H9 (cell line): ENCODE results near the gene PCCA. TPM values are rescaled to one million over a fixed set of nuclear protein-coding genes. Genes with fewer than 3 reads are reported as not detected.

ENCODE experiments used
- DNase-seq: peaks from one replicate; pipeline ENCODE4 v3.0.0-alpha.2; 2017
- H2AFZ ChIP-seq: one replicate; pipeline ENCODE4 v1.6.1; 2013; ENCODE audit warnings: mild to moderate bottlenecking, low read length, control low read depth, moderate library complexity
- H2AK5ac ChIP-seq: 2 replicates; pipeline ENCODE4 v1.6.1; 2013; ENCODE audit warnings: low read length, control low read depth, mixed read lengths; ENCODE audit not compliant: insufficient read length
- H2BK120ac ChIP-seq: one replicate; pipeline ENCODE4 v1.6.1; 2013; ENCODE audit warnings: low read depth, mild to moderate bottlenecking, low read length, control low read depth, inconsistent platforms; ENCODE audit not compliant: poor library complexity, severe bottlenecking
- H2BK12ac ChIP-seq: 2 replicates; pipeline ENCODE4 v1.6.1; 2013; ENCODE audit warnings: low read length, control low read depth, mixed read lengths, low read depth; ENCODE audit not compliant: insufficient read length
- H2BK15ac ChIP-seq: 2 replicates; pipeline ENCODE4 v1.6.1; 2013; ENCODE audit warnings: low read depth, low read length, control low read depth
- H2BK20ac ChIP-seq: one replicate; pipeline ENCODE4 v1.6.1; 2013; ENCODE audit warnings: low read depth, mild to moderate bottlenecking, low read length, control low read depth, inconsistent platforms; ENCODE audit not compliant: poor library complexity, severe bottlenecking
- H2BK5ac ChIP-seq: 2 replicates; pipeline ENCODE4 v1.6.1; 2013; ENCODE audit warnings: low read length, control low read depth, mixed read lengths; ENCODE audit not compliant: insufficient read length
- H3K14ac ChIP-seq: 2 replicates; pipeline ENCODE4 v1.6.1; 2013; ENCODE audit warnings: low read length, control low read depth; ENCODE audit not compliant: insufficient read depth
- H3K18ac ChIP-seq: 2 replicates; pipeline ENCODE4 v1.6.1; 2013; ENCODE audit warnings: low read depth, mild to moderate bottlenecking, mixed read lengths, low read length, control low read depth; ENCODE audit not compliant: insufficient read length
- H3K23ac ChIP-seq: 2 replicates; pipeline ENCODE4 v1.6.1; 2013; ENCODE audit warnings: low read length, control low read depth, mixed read lengths, low read depth; ENCODE audit not compliant: insufficient read length
- H3K23me2 ChIP-seq: 2 replicates; pipeline ENCODE4 v1.6.1; 2013; ENCODE audit warnings: low read depth, mild to moderate bottlenecking, mixed read lengths, low read length, control low read depth; ENCODE audit not compliant: insufficient read length, poor library complexity, severe bottlenecking
- H3K27ac ChIP-seq: 2 replicates; pipeline ENCODE4 v1.5.1; 2013; ENCODE audit warnings: low read length, control low read depth, mixed read lengths, low read depth; ENCODE audit not compliant: insufficient read length
- H3K27me3 ChIP-seq: 2 replicates; pipeline ENCODE4 v1.6.1; 2013; ENCODE audit warnings: low read length, control low read depth, inconsistent platforms; ENCODE audit not compliant: insufficient read depth
- H3K4ac ChIP-seq: 2 replicates; pipeline ENCODE4 v1.6.1; 2013; ENCODE audit warnings: low read depth, mild to moderate bottlenecking, control low read depth, inconsistent platforms, low read length, moderate library complexity
- H3K4me1 ChIP-seq: 2 replicates; pipeline ENCODE4 v1.6.1; 2013; ENCODE audit warnings: low read length, control low read depth, inconsistent platforms; ENCODE audit not compliant: insufficient read depth
- H3K4me2 ChIP-seq: 2 replicates; pipeline ENCODE4 v1.6.1; 2013; ENCODE audit warnings: low read length, control low read depth, mixed read lengths; ENCODE audit not compliant: insufficient read length, insufficient read depth
- H3K56ac ChIP-seq: 2 replicates; pipeline ENCODE4 v1.6.1; 2013; ENCODE audit warnings: low read depth, mild to moderate bottlenecking, mixed read lengths, low read length, control low read depth; ENCODE audit not compliant: insufficient read length
- H3K79me1 ChIP-seq: 2 replicates; pipeline ENCODE4 v1.6.1; 2013; ENCODE audit warnings: low read depth, mild to moderate bottlenecking, moderate library complexity, low read length, control low read depth, inconsistent platforms; ENCODE audit not compliant: insufficient read depth, poor library complexity, severe bottlenecking
- H3K79me2 ChIP-seq: 2 replicates; pipeline ENCODE4 v1.6.1; 2013; ENCODE audit warnings: low read length, control low read depth, inconsistent platforms; ENCODE audit not compliant: insufficient read depth
- H3K9ac ChIP-seq: 2 replicates; pipeline ENCODE4 v1.6.1; 2013; ENCODE audit warnings: low read length, control low read depth, mixed read lengths; ENCODE audit not compliant: insufficient read length; ENCODE audit errors: extremely low read depth
- H3K9me3 ChIP-seq: one replicate; pipeline ENCODE4 v1.6.1; 2013; ENCODE audit warnings: low read depth, low read length, inconsistent platforms; ENCODE audit not compliant: control insufficient read depth
- H3T11ph ChIP-seq: one replicate; pipeline ENCODE4 v1.6.1; 2013; ENCODE audit warnings: mild to moderate bottlenecking, low read length, control low read depth, inconsistent platforms
- H4K20me1 ChIP-seq: one replicate; pipeline ENCODE4 v1.6.1; 2013; ENCODE audit not compliant: control insufficient read depth, insufficient read length, insufficient read depth
- H4K5ac ChIP-seq: 2 replicates; pipeline ENCODE4 v1.6.1; 2013; ENCODE audit warnings: low read depth, mild to moderate bottlenecking, mixed read lengths, low read length, control low read depth; ENCODE audit not compliant: insufficient read length
- H4K8ac ChIP-seq: replicated peaks from 2 replicates; pipeline ENCODE4 v1.6.1; 2013; ENCODE audit warnings: low read length, control low read depth, mixed read lengths, low read depth; ENCODE audit not compliant: insufficient read length
- H4K91ac ChIP-seq: 2 replicates; pipeline ENCODE4 v1.6.1; 2013; ENCODE audit warnings: low read depth, mild to moderate bottlenecking, moderate library complexity, mixed read lengths, low read length, control low read depth; ENCODE audit not compliant: insufficient read length
- H3K27ac Mint-ChIP-seq, 3 experiments: 2 replicates in 2 of 3; 3 replicates in 1 of 3; pipeline ENCODE4 v1.8.0; 2020 to 2021; ENCODE audit warnings: mixed read lengths in 3 of 3, mild to moderate bottlenecking in 1 of 3, moderate library complexity in 1 of 3
- H3K27me3 Mint-ChIP-seq: 2 replicates; pipeline ENCODE4 v1.8.0; 2021; ENCODE audit warnings: low read depth, mild to moderate bottlenecking, moderate library complexity, mixed read lengths
- H3K36me3 Mint-ChIP-seq, 3 experiments: 2 replicates in 2 of 3; 3 replicates in 1 of 3; pipeline ENCODE4 v1.8.0; 2020 to 2021; ENCODE audit warnings: low read depth in 3 of 3, mixed read lengths in 3 of 3; ENCODE audit not compliant: insufficient read depth in 1 of 3
- H3K4me1 Mint-ChIP-seq, 2 experiments: 2 replicates each; pipeline ENCODE4 v1.8.0; 2020; ENCODE audit warnings: mixed read lengths in 2 of 2
- H3K4me3 Mint-ChIP-seq, 2 experiments: 2 replicates in 1 of 2; 3 replicates in 1 of 2; pipeline ENCODE4 v1.8.0; 2020 to 2021; ENCODE audit warnings: mild to moderate bottlenecking in 2 of 2, mixed read lengths in 2 of 2, moderate library complexity in 1 of 2
- H3K9me3 Mint-ChIP-seq, 2 experiments: 2 replicates in 1 of 2; 3 replicates in 1 of 2; pipeline ENCODE4 v1.8.0; 2020; ENCODE audit warnings: mild to moderate bottlenecking in 2 of 2, mixed read lengths in 2 of 2, moderate library complexity in 1 of 2
- WGBS: extraction: QIAGEN DNeasy Blood & Tissue Kit; methylation state at CpG from one replicate; pipeline ENCODE4 v1.1.7; 2013; ENCODE audit warnings: missing lambda C conversion rate, low lambda C conversion rate, mixed read lengths; ENCODE audit not compliant: insufficient read length; ENCODE audit errors: extremely low coverage; 5-methylcytosine and 5-hydroxymethylcytosine counted together
- total RNA-seq: library from RNA; stranded (reverse); gene quantifications from 2 replicates; pipeline ENCODE4 v1.2.1, GENCODE V29; 2021
- TF ChIP-seq, protein P1 (sequence below): fragments of 200-600 bp; sonication (generic); conservative IDR thresholded peaks from 3 replicates; pipeline ENCODE4 v1.8.0; 2021; ENCODE audit warnings: antibody characterized with exemption, mild to moderate bottlenecking

PCCA gene
- total RNA-seq, 1 experiment from 2014 or later, result 56.5 TPM

DNA sequence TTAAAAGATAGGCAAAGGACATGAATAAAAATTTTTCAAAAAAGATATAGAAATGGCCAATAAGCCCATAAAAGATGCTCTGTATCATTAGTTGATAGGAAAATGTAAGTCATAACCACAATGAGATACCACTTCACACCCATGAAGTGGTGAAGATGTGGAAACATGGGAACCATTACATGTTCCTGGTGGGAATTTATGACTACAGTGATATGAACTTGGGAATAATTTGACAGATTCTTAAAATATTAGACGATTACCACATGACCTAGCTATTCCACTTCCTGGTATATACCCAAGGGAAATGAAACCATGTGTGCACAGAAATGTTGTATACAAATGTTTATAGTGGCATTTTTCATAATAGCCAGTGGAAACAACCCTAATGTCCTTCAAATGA is 267.5 kb downstream of the PCCA start:
- H3K23ac ChIP-seq, result no peak overlapping the region

More for the DNA sequence above, 267.5 kb downstream of the PCCA start:
- no peak overlapping the region for H3K18ac ChIP-seq
- no peak overlapping the region for H2BK5ac ChIP-seq
- no peak overlapping the region for H3K27ac ChIP-seq
- no peak overlapping the region for H3K9ac ChIP-seq
- Mint-ChIP-seq H3K36me3 (peaks cover 2 to 7% (median 2%) of the 10 kb centered on the region in 3 experiments; a peak in 5 of 7 replicates), H3K27me3 (no peaks in the 10 kb centered on the region), H3K4me3 (no peak overlapping the region), H3K4me1 (peaks cover 23 to 33% of the 10 kb centered on the region in 2 experiments), H3K27ac (no peak overlapping the region), H3K9me3 (no peaks in the 10 kb centered on the region)
- H3K4me1 ChIP-seq, result peaks cover 8% of the 10 kb centered on the region
- H3K79me1 ChIP-seq, result no peaks in the 10 kb centered on the region
- no peak overlapping the region for H4K91ac ChIP-seq
- no peak overlapping the region for H2BK20ac ChIP-seq
- no CpG with 5 or more reads among the region's 1 CpG for WGBS
- no peak overlapping the region for H3K4ac ChIP-seq
- no peak overlapping the region for H4K8ac ChIP-seq
- H3K56ac ChIP-seq, result no peak overlapping the region
- no peak overlapping the region for H4K5ac ChIP-seq
- H2AFZ ChIP-seq, result no peak overlapping the region
- no peaks in the 10 kb centered on the region for H3K27me3 ChIP-seq
- H2AK5ac ChIP-seq, result no peak overlapping the region
- no peak overlapping the region for H2BK12ac ChIP-seq
- H3K9me3 ChIP-seq, result no peaks in the 10 kb centered on the region
- no peak for DNase-seq
- H2BK120ac ChIP-seq, result no peak overlapping the region
- H3K23me2 ChIP-seq, result no peaks in the 10 kb centered on the region
- no peak overlapping the region for H3T11ph ChIP-seq
- H2BK15ac ChIP-seq, result no peak overlapping the region
- H3K4me2 ChIP-seq, result no peak overlapping the region
- no peaks in the 10 kb centered on the region for H4K20me1 ChIP-seq
- no peak overlapping the region for H3K14ac ChIP-seq
- H3K79me2 ChIP-seq, result no peaks in the 10 kb centered on the region
- TF ChIP-seq, protein P1, sequence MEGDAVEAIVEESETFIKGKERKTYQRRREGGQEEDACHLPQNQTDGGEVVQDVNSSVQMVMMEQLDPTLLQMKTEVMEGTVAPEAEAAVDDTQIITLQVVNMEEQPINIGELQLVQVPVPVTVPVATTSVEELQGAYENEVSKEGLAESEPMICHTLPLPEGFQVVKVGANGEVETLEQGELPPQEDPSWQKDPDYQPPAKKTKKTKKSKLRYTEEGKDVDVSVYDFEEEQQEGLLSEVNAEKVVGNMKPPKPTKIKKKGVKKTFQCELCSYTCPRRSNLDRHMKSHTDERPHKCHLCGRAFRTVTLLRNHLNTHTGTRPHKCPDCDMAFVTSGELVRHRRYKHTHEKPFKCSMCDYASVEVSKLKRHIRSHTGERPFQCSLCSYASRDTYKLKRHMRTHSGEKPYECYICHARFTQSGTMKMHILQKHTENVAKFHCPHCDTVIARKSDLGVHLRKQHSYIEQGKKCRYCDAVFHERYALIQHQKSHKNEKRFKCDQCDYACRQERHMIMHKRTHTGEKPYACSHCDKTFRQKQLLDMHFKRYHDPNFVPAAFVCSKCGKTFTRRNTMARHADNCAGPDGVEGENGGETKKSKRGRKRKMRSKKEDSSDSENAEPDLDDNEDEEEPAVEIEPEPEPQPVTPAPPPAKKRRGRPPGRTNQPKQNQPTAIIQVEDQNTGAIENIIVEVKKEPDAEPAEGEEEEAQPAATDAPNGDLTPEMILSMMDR, result no peak
